A673 (cell line): Measurements from ENCODE around the gene IL20RA. TPM values are rescaled to one million over a fixed set of nuclear protein-coding genes. Genes with fewer than 3 reads are reported as not detected.

Experiments used
- BruUV-seq: library from RNA; stranded (reverse); fragments of 400-500 nt; replicated peaks from 2 replicates; lab custom pipeline; 2021; lab: Mats Ljungman, UMichigan
- CTCF ChIA-PET: fragments of 300-600 bp; sonication (Branson Sonifier 250); formaldehyde crosslinking; loops from one replicate; lab custom pipeline; 2022; ENCODE audit warnings: antibody characterized with exemption; lab: Charles Lee
- POLR2A ChIA-PET: fragments of 300-600 bp; sonication (Branson Sonifier 250); formaldehyde crosslinking; loops from one replicate; lab custom pipeline; 2022; ENCODE audit warnings: antibody characterized with exemption; ENCODE audit not compliant: low non-redundant PET; lab: Charles Lee
- DNase-seq: peaks from one replicate; pipeline ENCODE4 v3.0.0-alpha.2; 2015; ENCODE audit warnings: low spot score
- H3K27ac ChIP-seq: fragments of 200-600 bp; sonication (generic); 2 replicates; pipeline ENCODE4 v1.5.1; 2016; ENCODE audit warnings: mixed run types, low read depth, mild to moderate bottlenecking, mixed read lengths, antibody characterized with exemption, low read length; ENCODE audit not compliant: poor library complexity, severe bottlenecking
- H3K27me3 ChIP-seq: fragments of 200-600 bp; sonication (generic); replicated peaks from 2 replicates; pipeline ENCODE4 v1.6.1; 2017; ENCODE audit warnings: mixed run types, low read depth, mild to moderate bottlenecking, mixed read lengths, antibody characterized with exemption, low read length; ENCODE audit not compliant: insufficient read depth, poor library complexity
- H3K36me3 ChIP-seq: fragments of 200-600 bp; sonication (generic); 2 replicates; pipeline ENCODE4 v1.6.1; 2016; ENCODE audit warnings: mixed run types, mild to moderate bottlenecking, mixed read lengths, antibody characterized with exemption, low read length; ENCODE audit not compliant: insufficient read depth, poor library complexity, severe bottlenecking
- H3K4me1 ChIP-seq: fragments of 200-600 bp; sonication (generic); 2 replicates; pipeline ENCODE4 v1.6.1; 2017; ENCODE audit warnings: mixed run types, mild to moderate bottlenecking, mixed read lengths, antibody characterized with exemption, low read length; ENCODE audit not compliant: insufficient read depth, poor library complexity, severe bottlenecking
- H3K4me3 ChIP-seq: fragments of 200-600 bp; sonication (generic); 2 replicates; pipeline ENCODE4 v1.5.1; 2016; ENCODE audit warnings: low read depth, mixed run types, mild to moderate bottlenecking, mixed read lengths, low read length; ENCODE audit not compliant: poor library complexity, severe bottlenecking
- H3K9me3 ChIP-seq: fragments of 200-600 bp; sonication (generic); 2 replicates; pipeline ENCODE4 v1.6.1; 2016; ENCODE audit warnings: mixed run types, low read depth, mild to moderate bottlenecking, mixed read lengths, antibody characterized with exemption, low read length; ENCODE audit not compliant: poor library complexity, severe bottlenecking
- EZH2 ChIP-seq: fragments of 200-600 bp; sonication (generic); IDR thresholded peaks from 2 replicates; pipeline ENCODE4 v1.6.1; 2017; ENCODE audit warnings: borderline replicate concordance, low read depth, mild to moderate bottlenecking, mixed read lengths, antibody characterized with exemption, low read length; ENCODE audit not compliant: poor library complexity, severe bottlenecking
- intact Hi-C: fragments of 100-400 bp; cut with micrococcal nuclease; formaldehyde crosslinking; loops from one replicate; pipeline ENCODE4 v1.10.0; 2022; ENCODE audit not compliant: unreplicated experiment
- total RNA-seq: library from RNA; stranded (reverse); gene quantifications from 2 replicates; pipeline ENCODE4 v1.2.3, GENCODE V29; 2021
- TF ChIP-seq, protein P1 (sequence below): fragments of 300-800, 200-600 bp; sonication (generic); conservative IDR thresholded peaks from 2 replicates; pipeline ENCODE4 v1.5.1; 2017; ENCODE audit warnings: low read depth, mild to moderate bottlenecking, antibody characterized with exemption, low read length, moderate library complexity, mixed read lengths

IL20RA gene
- total RNA-seq, 1 experiment from 2014 or later, result not detected

DNA sequence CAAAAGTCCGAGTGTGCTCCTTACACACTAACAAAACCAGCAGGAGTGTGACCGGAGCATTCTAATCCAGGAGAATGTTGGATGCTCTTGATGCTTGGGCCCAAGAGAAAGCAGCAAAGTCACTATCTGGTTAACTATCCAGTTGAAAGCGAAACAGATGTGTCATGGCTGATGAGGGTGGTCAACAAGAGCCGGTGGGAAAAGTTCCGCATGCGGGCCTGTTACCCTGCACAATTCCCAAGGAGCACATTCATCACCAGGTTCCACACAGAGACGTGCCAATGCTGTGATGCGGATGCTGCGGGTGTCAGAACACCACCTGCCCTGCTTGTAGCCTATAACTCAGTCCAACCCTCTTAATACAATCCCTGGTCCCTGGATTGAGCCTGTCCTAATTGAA lies 38.7 kb downstream of the IL20RA start:
- BruUV-seq, result no TSS peak
- Histone ChIP-seq H3K4me3 (no peak overlapping the region), H3K36me3 (no peaks in the 10 kb centered on the region), H3K9me3 (no peaks in the 10 kb centered on the region), H3K4me1 (no peaks in the 10 kb centered on the region), H3K27ac (no peak overlapping the region), H3K27me3 (peaks cover 35% of the 10 kb centered on the region)
- intact Hi-C loops, result no loop called here
- POLR2A ChIA-PET, result no interaction called here
- no peak for DNase-seq
- CTCF ChIA-PET, result no interaction called here
- TF ChIP-seq, protein P1, sequence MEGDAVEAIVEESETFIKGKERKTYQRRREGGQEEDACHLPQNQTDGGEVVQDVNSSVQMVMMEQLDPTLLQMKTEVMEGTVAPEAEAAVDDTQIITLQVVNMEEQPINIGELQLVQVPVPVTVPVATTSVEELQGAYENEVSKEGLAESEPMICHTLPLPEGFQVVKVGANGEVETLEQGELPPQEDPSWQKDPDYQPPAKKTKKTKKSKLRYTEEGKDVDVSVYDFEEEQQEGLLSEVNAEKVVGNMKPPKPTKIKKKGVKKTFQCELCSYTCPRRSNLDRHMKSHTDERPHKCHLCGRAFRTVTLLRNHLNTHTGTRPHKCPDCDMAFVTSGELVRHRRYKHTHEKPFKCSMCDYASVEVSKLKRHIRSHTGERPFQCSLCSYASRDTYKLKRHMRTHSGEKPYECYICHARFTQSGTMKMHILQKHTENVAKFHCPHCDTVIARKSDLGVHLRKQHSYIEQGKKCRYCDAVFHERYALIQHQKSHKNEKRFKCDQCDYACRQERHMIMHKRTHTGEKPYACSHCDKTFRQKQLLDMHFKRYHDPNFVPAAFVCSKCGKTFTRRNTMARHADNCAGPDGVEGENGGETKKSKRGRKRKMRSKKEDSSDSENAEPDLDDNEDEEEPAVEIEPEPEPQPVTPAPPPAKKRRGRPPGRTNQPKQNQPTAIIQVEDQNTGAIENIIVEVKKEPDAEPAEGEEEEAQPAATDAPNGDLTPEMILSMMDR, result no peak
- TF ChIP-seq EZH2, result no peak

DNA sequence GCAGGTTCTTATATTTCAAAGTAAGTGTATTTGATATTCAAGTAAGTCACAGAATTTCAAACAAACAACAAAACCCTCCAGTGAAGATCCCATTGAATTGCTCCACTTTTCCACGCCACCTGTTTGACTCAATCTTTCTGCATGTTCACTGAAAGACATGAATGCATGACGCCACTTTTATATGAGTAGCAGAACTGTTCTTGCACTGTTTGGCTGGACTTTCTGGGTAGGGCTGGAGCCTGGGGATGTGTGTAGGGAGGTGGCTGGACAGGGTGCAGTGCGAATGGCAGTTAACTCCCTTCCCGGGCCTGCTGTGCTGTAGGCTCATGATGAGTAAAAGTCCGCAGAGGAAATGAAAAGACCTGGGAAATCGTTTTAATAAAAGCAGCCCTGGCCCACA lies 39.7 kb downstream of the IL20RA start:
- Histone ChIP-seq H3K4me3 (no peak overlapping the region), H3K27ac (no peak overlapping the region), H3K27me3 (peaks cover 31% of the 10 kb centered on the region), H3K4me1 (no peaks in the 10 kb centered on the region), H3K36me3 (no peaks in the 10 kb centered on the region), H3K9me3 (no peaks in the 10 kb centered on the region)
- POLR2A ChIA-PET, result no interaction called here
- DNase-seq, result no peak
- CTCF ChIA-PET, result no interaction called here
- no TSS peak for BruUV-seq
- intact Hi-C loops, result no loop called here
- no peak for TF ChIP-seq EZH2
- TF ChIP-seq, protein P1, result no peak

DNA sequence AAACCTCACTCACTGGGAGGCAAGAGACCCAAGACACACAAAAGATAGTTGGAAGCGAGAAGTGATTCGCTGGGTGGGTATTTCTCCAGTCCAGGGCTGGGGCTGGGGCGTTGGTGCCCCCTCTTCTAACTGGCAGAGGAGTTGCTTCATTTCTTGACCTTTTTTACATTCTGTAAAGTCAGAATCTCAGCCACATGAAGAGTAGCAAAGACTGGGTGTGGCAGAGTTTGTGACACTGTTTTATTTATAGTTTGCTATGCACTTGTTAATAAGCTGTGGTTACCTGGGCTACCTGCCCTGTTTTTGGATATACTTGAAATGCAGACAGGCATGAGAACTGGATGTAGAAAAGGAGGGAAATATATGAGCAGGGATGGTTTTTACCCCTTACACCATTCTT lies 42.3 kb downstream of the IL20RA start:
- intact Hi-C loops, result no loop called here
- TF ChIP-seq EZH2, result no peak
- TF ChIP-seq, protein P1, result no peak
- H3K4me3 ChIP-seq, result no peak overlapping the region
- H3K27ac ChIP-seq, result no peak overlapping the region
- DNase-seq, result no peak
- peaks cover 16% of the 10 kb centered on the region for H3K27me3 ChIP-seq
- no peaks in the 10 kb centered on the region for H3K36me3 ChIP-seq
- H3K4me1 ChIP-seq, result no peaks in the 10 kb centered on the region
- ChIA-PET POLR2A (no interaction called here), CTCF (no interaction called here)
- H3K9me3 ChIP-seq, result no peaks in the 10 kb centered on the region
- BruUV-seq, result no TSS peak
